Kidney (tissue), 14 donors: ENCODE data around the gene KIAA0040. TPM values are rescaled to one million over a fixed set of nuclear protein-coding genes. Genes with fewer than 3 reads are reported as not detected.

Experiments used
- DNase-seq, 5 donors: peaks; one replicate each; pipeline ENCODE4 v3.0.0-alpha.2; 2013 to 2020
- FAIRE-seq: peaks from 2 replicates; lab custom pipeline; 2012; peaks lifted over from hg19 to GRCh38; lab: Jason Lieb, UNC
- H3K27ac ChIP-seq, 2 donors: one replicate each; pipeline ENCODE4 v1.7.0; 2013; ENCODE audit warnings: low read depth in 2 of 2, low read length in 2 of 2, inconsistent platforms in 1 of 2
- H3K27me3 ChIP-seq: one replicate; pipeline ENCODE4 v1.7.1; 2013; ENCODE audit warnings: low read length, inconsistent platforms; ENCODE audit not compliant: control insufficient read depth, insufficient read depth
- H3K36me3 ChIP-seq, 3 donors: one replicate each; pipeline versions ENCODE4 v1.7.0 to v1.7.1; 2013; ENCODE audit warnings: low read length in 3 of 3, control low read depth in 1 of 3, inconsistent platforms in 1 of 3; ENCODE audit not compliant: insufficient read depth in 3 of 3, control insufficient read depth in 2 of 3
- H3K4me1 ChIP-seq, 3 donors: one replicate each; pipeline versions ENCODE4 v1.7.0 to v1.7.1; 2013; ENCODE audit warnings: low read length in 3 of 3, inconsistent platforms in 1 of 3, low read depth in 1 of 3; ENCODE audit not compliant: control insufficient read depth in 2 of 3, insufficient read depth in 2 of 3
- H3K4me3 ChIP-seq, 3 donors: one replicate each; pipeline versions ENCODE4 v1.7.0 to v1.8.1; 2013; ENCODE audit warnings: low read length in 3 of 3, control low read depth in 1 of 3, inconsistent platforms in 1 of 3
- H3K9ac ChIP-seq, 3 donors: one replicate each; pipeline versions ENCODE4 v1.7.0 to v1.7.1; 2013; ENCODE audit warnings: low read length in 3 of 3, control low read depth in 1 of 3, inconsistent platforms in 1 of 3
- H3K9me3 ChIP-seq, 3 donors: one replicate each; pipeline versions ENCODE4 v1.7.0 to v1.7.1; 2013; ENCODE audit warnings: low read length in 3 of 3, control low read depth in 1 of 3, inconsistent platforms in 1 of 3; ENCODE audit not compliant: control insufficient read depth in 2 of 3, insufficient read depth in 1 of 3
- CTCF ChIP-seq: IDR thresholded peaks from 3 replicates; pipeline ENCODE4 v1.5.1; 2012; ENCODE audit warnings: mild to moderate bottlenecking, moderate library complexity, borderline replicate concordance; ENCODE audit not compliant: insufficient read depth; ENCODE audit errors: extremely low read depth
- intact Hi-C: fragments of 100-400 bp; cut with DNase I; formaldehyde crosslinking; loops from one replicate; pipeline ENCODE4 v1.11.1; 2022
- polyA plus RNA-seq: library from polyadenylated mRNA; stranded (reverse); fragments of 350-450 nt; fragmentation: Illumina TruSeq; extraction: RNeasy Lipid Tissue Mini Kit (QIAGEN cat#74804); gene quantifications from one replicate; pipeline ENCODE4 v1.2.3, GENCODE V29; 2014; ENCODE audit warnings: low read depth, low replicate concordance; ENCODE audit not compliant: insufficient read depth
- total RNA-seq: library from RNA; stranded (reverse); fragmentation: NEBNext Ultra II Directional; extraction: Animal tissue kit (Norgen Biotek cat#: 25700); gene quantifications from one replicate; pipeline ENCODE4 v1.2.1, GENCODE V29; 2021
- donor health status: control.
- donor health status: control.
- donor health status: control.
- donor health status: control.
- donor health status: control.
- donor health status: DM: yes; HTN: yes; CAD: no.
- donor health status: Normal renal cell carcinoma (clear cell type).

Gene KIAA0040
- total and polyA plus RNA-seq, 2 donors from 2014 or later: 20.0 to 34.1 TPM

GRCh38 chr1:175209493-175209921 lies 16.9 kb upstream of the KIAA0040 start:
- H3K4me1 ChIP-seq: no peaks in the 10 kb centered on the region
- no peak for FAIRE-seq
- H3K27me3 ChIP-seq: no peaks in the 10 kb centered on the region
- no peaks in the 10 kb centered on the region for H3K36me3 ChIP-seq
- TF ChIP-seq CTCF: no peak
- no peak overlapping the region for H3K27ac ChIP-seq
- intact Hi-C loops: no loop called here
- DNase-seq: no peak
- H3K9me3 ChIP-seq: no peaks in the 10 kb centered on the region
- no peak overlapping the region for H3K4me3 ChIP-seq
- H3K9ac ChIP-seq: no peak overlapping the region

- intact Hi-C loops: no loop called here
- no peaks in the 10 kb centered on the region for H3K27me3 ChIP-seq
- H3K36me3 ChIP-seq: no peaks in the 10 kb centered on the region
- H3K4me3 ChIP-seq: no peak overlapping the region
- H3K9me3 ChIP-seq: no peaks in the 10 kb centered on the region
- no peak overlapping the region for H3K27ac ChIP-seq
- no peaks in the 10 kb centered on the region for H3K4me1 ChIP-seq
- FAIRE-seq: no peak
- no peak for DNase-seq
- no peak for TF ChIP-seq CTCF
- H3K9ac ChIP-seq: no peak overlapping the region
Measured at GRCh38 chr1:175208773-175209492, 16.4 kb upstream of the KIAA0040 start.

- intact Hi-C loops: no loop called here
- Histone ChIP-seq H3K36me3 (no peaks in the 10 kb centered on the region), H3K9me3 (no peaks in the 10 kb centered on the region), H3K27me3 (no peaks in the 10 kb centered on the region), H3K9ac (no peak overlapping the region), H3K27ac (no peak overlapping the region), H3K4me1 (no peaks in the 10 kb centered on the region), H3K4me3 (no peak overlapping the region)
- DNase-seq (no peak), FAIRE-seq (no peak)
- TF ChIP-seq CTCF: no peak
Measured at GRCh38 chr1:175207971-175208370, 15.4 kb upstream of the KIAA0040 start.
